ENCODE results near the gene PTPRO.

- TF ChIP-seq CTCF (IDR thresholded peaks at IDR 0.05) (no peak), POLR2A (IDR thresholded peaks at IDR 0.05) (no peak), EP300 (IDR thresholded peaks at IDR 0.05) (no peak)
Observed at GRCh38 chr12:15541996-15542631, 219.8 kb downstream of the PTPRO start.
